HepG2 (cell line): ENCODE measurements around the gene ABHD17C. TPM values are rescaled to one million over a fixed set of nuclear protein-coding genes. Genes with fewer than 3 reads are reported as not detected.

Experiments used
- CENPT ChIP-seq: sonication (generic); formaldehyde crosslinking; IDR thresholded peaks from 2 replicates; pipeline ENCODE4 v1.8.0; 2022; ENCODE audit warnings: low read depth, mild to moderate bottlenecking, moderate library complexity, missing genetic modification reagents
- GABPB1 ChIP-seq: IDR thresholded peaks from 2 replicates; pipeline ENCODE4 v1.6.1; 2016; ENCODE audit warnings: mild to moderate bottlenecking, missing genetic modification reagents, moderate library complexity, missing compliant biosample characterization
- IRF1 ChIP-seq: sonication (generic); formaldehyde crosslinking; IDR thresholded peaks from 2 replicates; pipeline ENCODE4 v1.4.0; 2020; ENCODE audit warnings: low read depth, mild to moderate bottlenecking, missing genetic modification reagents
- MBNL3 ChIP-seq: fragments of 250-450 bp; sonication (Bioruptor Pico); conservative IDR thresholded peaks from 2 replicates; pipeline ENCODE4 v1.8.0; 2022; ENCODE audit warnings: mild to moderate bottlenecking, inconsistent platforms
- NFE2L2 ChIP-seq: fragments of 150-350 bp; IDR thresholded peaks from 2 replicates; pipeline ENCODE4 v1.6.1; 2014; ENCODE audit warnings: low read length
- NR2F1 ChIP-seq, 2 experiments: fragments of 450-650 bp in 1 of 2; formaldehyde crosslinking in 1 of 2; IDR thresholded peaks; 2 replicates each; pipeline versions ENCODE4 v1.5.0 to v1.6.1; 2016 to 2020; ENCODE audit warnings: mild to moderate bottlenecking in 1 of 2, missing compliant biosample characterization in 1 of 2, missing genetic modification reagents in 1 of 2, moderate library complexity in 1 of 2
- PAWR ChIP-seq: sonication (generic); formaldehyde crosslinking; IDR thresholded peaks from 2 replicates; pipeline ENCODE4 v1.4.0; 2020; ENCODE audit warnings: missing genetic modification reagents, mild to moderate bottlenecking, borderline replicate concordance
- PHF8 ChIP-seq: sonication (generic); formaldehyde crosslinking; IDR thresholded peaks from 2 replicates; pipeline ENCODE4 v1.5.0; 2020; ENCODE audit warnings: missing genetic modification reagents
- RBM22 ChIP-seq: fragments of 200-400 bp; formaldehyde crosslinking; optimal IDR thresholded peaks from 2 replicates; pipeline ENCODE3; 2017; ENCODE audit warnings: mild to moderate bottlenecking, low read length, moderate library complexity
- SMARCE1 ChIP-seq: fragments of 450-650 bp; IDR thresholded peaks from 2 replicates; pipeline ENCODE4 v1.6.1; 2017; ENCODE audit warnings: borderline replicate concordance
- U2AF1 ChIP-seq: fragments of 200-400 bp; formaldehyde crosslinking; optimal IDR thresholded peaks from 2 replicates; pipeline ENCODE3; 2017; ENCODE audit warnings: mild to moderate bottlenecking, low read depth, low read length
- ZMYM3 ChIP-seq: sonication (generic); formaldehyde crosslinking; IDR thresholded peaks from 2 replicates; pipeline ENCODE4 v1.5.1; 2020; ENCODE audit warnings: mild to moderate bottlenecking, missing genetic modification reagents
- ZNF225 ChIP-seq: sonication (generic); formaldehyde crosslinking; IDR thresholded peaks from 2 replicates; pipeline ENCODE4 v1.4.0; 2020; ENCODE audit warnings: mild to moderate bottlenecking, missing genetic modification reagents
- ZNF333 ChIP-seq: sonication (generic); formaldehyde crosslinking; IDR thresholded peaks from 2 replicates; pipeline ENCODE4 v1.4.0; 2020; ENCODE audit warnings: mild to moderate bottlenecking, missing genetic modification reagents, borderline replicate concordance
- ZNF552 ChIP-seq: sonication (generic); formaldehyde crosslinking; IDR thresholded peaks from 2 replicates; pipeline ENCODE4 v1.9.0; 2022; ENCODE audit warnings: missing genetic modification reagents, mild to moderate bottlenecking, borderline replicate concordance
- ZNF567 ChIP-seq: sonication (generic); formaldehyde crosslinking; IDR thresholded peaks from 2 replicates; pipeline ENCODE4 v1.8.1; 2023; ENCODE audit warnings: mild to moderate bottlenecking, missing genetic modification reagents, borderline replicate concordance
- ZNF777 ChIP-seq: sonication (generic); formaldehyde crosslinking; IDR thresholded peaks from 2 replicates; pipeline ENCODE4 v1.4.0; 2020; ENCODE audit warnings: missing genetic modification reagents
- polyA plus RNA-seq, 8 experiments: library from polyadenylated mRNA; depleted of rRNA in 3 of 8; stranded (reverse) in 7 of 8; unstranded in 1 of 8; fragments of >200 nt; fragmentation: Illumina TruSeq in 4 of 8; extraction: Trizol in 4 of 8; gene quantifications; 2 replicates each; pipeline versions ENCODE4 v1.2.1 to v1.2.3, GENCODE V29; 2011 to 2016; ENCODE audit warnings: low read depth in 4 of 8, missing spikeins in 1 of 8, mixed read lengths in 1 of 8; ENCODE audit not compliant: insufficient read depth in 1 of 8
- total RNA-seq, 5 experiments: library from RNA; depleted of rRNA; stranded (reverse); fragments of >200 nt; fragmentation: Illumina TruSeq; extraction: Trizol; gene quantifications; 2 replicates each; pipeline ENCODE4 v1.2.3, GENCODE V29; 2016; ENCODE audit warnings: low read depth in 1 of 5
- TF ChIP-seq, protein P1 (sequence below): sonication (generic); formaldehyde crosslinking; IDR thresholded peaks from 2 replicates; pipeline ENCODE4 v1.8.0; 2022; ENCODE audit warnings: mild to moderate bottlenecking, missing genetic modification reagents, borderline replicate concordance
- TF ChIP-seq, protein P2 (sequence below): sonication (generic); formaldehyde crosslinking; IDR thresholded peaks from 2 replicates; pipeline ENCODE4 v1.8.1; 2023; ENCODE audit warnings: mild to moderate bottlenecking, missing genetic modification reagents
- TF ChIP-seq, protein P3 (sequence below): sonication (generic); formaldehyde crosslinking; IDR thresholded peaks from 2 replicates; pipeline ENCODE4 v1.5.0; 2020; ENCODE audit warnings: missing genetic modification reagents
- TF ChIP-seq, protein P4 (sequence below): sonication (generic); formaldehyde crosslinking; IDR thresholded peaks from 2 replicates; pipeline ENCODE4 v1.4.0; 2020; ENCODE audit warnings: missing genetic modification reagents

ABHD17C gene
- total and polyA plus RNA-seq, 2 of the 13 experiments (the other 11 are each of a cell fraction or from before 2014, with no cell fraction given), result 2.9 to 3.9 TPM

DNA sequence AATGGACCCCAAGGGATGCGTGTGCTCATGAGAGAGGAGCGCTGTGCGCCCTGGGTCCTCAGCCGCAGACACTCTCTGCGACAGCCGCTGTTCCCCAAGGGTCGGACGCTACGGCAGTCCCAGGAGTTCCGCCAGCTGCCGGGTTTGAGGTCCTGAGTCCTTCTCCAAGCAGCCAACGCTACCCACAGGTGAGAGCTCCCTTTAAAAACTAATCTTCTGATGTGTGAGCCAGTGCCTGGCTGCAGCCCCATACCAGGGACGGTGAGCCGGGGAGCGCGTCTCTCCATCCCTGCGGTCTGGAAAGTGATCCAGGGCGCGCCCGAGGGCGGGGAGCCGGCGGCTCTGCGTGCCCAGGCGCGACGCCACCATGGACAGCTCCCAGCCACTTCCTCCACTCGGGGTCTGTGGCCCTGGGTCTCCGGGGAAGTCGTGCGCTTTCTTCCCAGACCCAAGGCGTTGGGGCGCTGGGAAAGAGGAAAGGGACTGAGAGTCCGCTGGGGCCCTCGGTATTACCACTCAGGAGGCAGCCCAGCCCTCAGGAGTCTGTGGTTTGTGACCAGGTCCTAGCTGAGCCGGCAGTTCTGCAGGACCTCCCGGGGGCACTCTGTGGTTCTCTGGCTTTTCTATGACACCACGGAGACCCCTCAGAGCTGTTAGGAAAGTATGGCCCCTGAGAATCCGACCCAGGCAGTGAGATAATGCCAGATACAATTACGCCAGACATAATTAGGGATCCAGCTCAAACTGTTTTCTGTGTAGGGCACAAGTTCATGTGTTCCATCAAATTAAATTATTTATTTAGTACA is 85.5 kb downstream of the ABHD17C start (continued):
- TF ChIP-seq, protein P1, sequence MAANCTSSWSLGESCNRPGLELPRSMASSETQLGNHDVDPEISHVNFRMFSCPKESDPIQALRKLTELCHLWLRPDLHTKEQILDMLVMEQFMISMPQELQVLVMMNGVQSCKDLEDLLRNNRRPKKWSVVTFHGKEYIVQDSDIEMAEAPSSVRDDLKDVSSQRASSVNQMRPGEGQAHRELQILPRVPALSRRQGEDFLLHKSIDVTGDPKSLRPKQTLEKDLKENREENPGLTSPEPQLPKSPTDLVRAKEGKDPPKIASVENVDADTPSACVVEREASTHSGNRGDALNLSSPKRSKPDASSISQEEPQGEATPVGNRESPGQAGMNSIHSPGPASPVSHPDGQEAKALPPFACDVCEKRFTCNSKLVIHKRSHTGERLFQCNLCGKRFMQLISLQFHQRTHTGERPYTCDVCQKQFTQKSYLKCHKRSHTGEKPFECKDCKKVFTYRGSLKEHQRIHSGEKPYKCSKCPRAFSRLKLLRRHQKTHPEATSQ, result peak; percentile 92; the same call in 1 of the 2 replicates
- TF ChIP-seq GABPB1 (CRISPR knock-in tag), result peak; percentile 96
- TF ChIP-seq ZNF777 (CRISPR knock-in tag), result peak; percentile 84
- TF ChIP-seq ZMYM3, result no peak
- TF ChIP-seq MBNL3 (CRISPR knock-in tag), result no peak
- TF ChIP-seq, protein P2, sequence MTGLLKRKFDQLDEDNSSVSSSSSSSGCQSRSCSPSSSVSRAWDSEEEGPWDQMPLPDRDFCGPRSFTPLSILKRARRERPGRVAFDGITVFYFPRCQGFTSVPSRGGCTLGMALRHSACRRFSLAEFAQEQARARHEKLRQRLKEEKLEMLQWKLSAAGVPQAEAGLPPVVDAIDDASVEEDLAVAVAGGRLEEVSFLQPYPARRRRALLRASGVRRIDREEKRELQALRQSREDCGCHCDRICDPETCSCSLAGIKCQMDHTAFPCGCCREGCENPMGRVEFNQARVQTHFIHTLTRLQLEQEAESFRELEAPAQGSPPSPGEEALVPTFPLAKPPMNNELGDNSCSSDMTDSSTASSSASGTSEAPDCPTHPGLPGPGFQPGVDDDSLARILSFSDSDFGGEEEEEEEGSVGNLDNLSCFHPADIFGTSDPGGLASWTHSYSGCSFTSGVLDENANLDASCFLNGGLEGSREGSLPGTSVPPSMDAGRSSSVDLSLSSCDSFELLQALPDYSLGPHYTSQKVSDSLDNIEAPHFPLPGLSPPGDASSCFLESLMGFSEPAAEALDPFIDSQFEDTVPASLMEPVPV (CRISPR knock-in tag), result peak; percentile 94
- TF ChIP-seq, protein P3, sequence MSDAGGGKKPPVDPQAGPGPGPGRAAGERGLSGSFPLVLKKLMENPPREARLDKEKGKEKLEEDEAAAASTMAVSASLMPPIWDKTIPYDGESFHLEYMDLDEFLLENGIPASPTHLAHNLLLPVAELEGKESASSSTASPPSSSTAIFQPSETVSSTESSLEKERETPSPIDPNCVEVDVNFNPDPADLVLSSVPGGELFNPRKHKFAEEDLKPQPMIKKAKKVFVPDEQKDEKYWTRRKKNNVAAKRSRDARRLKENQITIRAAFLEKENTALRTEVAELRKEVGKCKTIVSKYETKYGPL (CRISPR knock-in tag), result peak; percentile 95
- 0 out of 2 replicates have a peak, but pooled peaks have one; percentile 47 for TF ChIP-seq IRF1 (CRISPR knock-in tag)
- peak; percentile 65; the same call in 1 of the 2 replicates for TF ChIP-seq ZNF225
- TF ChIP-seq PAWR (CRISPR knock-in tag), result 0 out of 2 replicates have a peak, but pooled peaks have one; percentile 59
- no peak for TF ChIP-seq NFE2L2
- TF ChIP-seq, protein P4, sequence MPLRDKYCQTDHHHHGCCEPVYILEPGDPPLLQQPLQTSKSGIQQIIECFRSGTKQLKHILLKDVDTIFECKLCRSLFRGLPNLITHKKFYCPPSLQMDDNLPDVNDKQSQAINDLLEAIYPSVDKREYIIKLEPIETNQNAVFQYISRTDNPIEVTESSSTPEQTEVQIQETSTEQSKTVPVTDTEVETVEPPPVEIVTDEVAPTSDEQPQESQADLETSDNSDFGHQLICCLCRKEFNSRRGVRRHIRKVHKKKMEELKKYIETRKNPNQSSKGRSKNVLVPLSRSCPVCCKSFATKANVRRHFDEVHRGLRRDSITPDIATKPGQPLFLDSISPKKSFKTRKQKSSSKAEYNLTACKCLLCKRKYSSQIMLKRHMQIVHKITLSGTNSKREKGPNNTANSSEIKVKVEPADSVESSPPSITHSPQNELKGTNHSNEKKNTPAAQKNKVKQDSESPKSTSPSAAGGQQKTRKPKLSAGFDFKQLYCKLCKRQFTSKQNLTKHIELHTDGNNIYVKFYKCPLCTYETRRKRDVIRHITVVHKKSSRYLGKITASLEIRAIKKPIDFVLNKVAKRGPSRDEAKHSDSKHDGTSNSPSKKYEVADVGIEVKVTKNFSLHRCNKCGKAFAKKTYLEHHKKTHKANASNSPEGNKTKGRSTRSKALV, result peak; percentile 100
- peak; percentile 92; the same call in 1 of the 2 replicates for TF ChIP-seq CENPT
- no peak for TF ChIP-seq ZNF567 (CRISPR knock-in tag)
- TF ChIP-seq U2AF1, result no peak
- TF ChIP-seq NR2F1 (CRISPR knock-in tag; IDR thresholded peaks at IDR 0.05), result 0 out of 4 replicates have a peak, but pooled peaks of 1 of the 2 experiments have one; percentile 23
- TF ChIP-seq RBM22, result no peak
- peak; percentile 39; the same call in 1 of the 2 replicates for TF ChIP-seq PHF8
- no peak for TF ChIP-seq ZNF552 (CRISPR knock-in tag)
- TF ChIP-seq SMARCE1, result no peak
- TF ChIP-seq ZNF333 (CRISPR knock-in tag), result no peak
